ENCODE data around the gene UTS2B. TPM values are rescaled to one million over a fixed set of nuclear protein-coding genes. Genes with fewer than 3 reads are reported as not detected.

The UTS2B gene
- total and polyA plus RNA-seq, 2 of the 13 experiments (the other 11 are each of a cell fraction or from before 2014, with no cell fraction given), result 0.03 to 0.46 TPM

DNA sequence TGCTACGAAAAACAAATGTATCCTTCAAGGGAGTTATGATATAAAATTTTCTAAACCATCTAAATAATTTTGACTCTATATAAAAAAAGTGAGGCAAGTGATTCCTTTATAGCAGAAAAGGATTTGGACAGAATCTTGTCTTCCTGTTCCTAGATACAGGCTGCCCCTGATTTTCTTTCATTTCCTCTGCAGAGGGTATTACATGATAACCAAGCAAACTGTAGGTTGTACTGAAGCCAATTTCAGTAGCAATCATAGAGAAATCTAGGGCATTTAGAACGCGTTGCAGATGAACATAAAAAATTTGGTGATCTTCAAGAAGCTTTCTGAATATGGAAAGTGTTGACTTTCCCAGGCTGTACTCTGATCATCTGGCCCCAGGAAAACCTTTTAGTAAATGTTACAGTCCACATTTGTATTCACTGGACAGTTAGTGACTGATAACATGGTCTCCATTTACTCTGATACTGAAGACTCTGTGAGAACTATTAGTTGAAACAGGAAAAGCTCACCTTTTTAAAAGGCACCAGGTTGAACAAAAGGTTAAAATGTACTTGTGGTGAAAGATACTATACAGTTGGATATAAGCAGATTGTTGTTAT is 9.1 kb upstream of the UTS2B start:
- TF ChIP-seq ZNF326 (CRISPR knock-in tag; IDR thresholded peaks at IDR 0.05; ENCODE audit: borderline replicate concordance) (no peak), PAWR (CRISPR knock-in tag; IDR thresholded peaks at IDR 0.05; ENCODE audit: borderline replicate concordance) (no peak), GABPA (IDR thresholded peaks at IDR 0.05; ENCODE audit: low read depth, low read length) (no peak), GABPA (CRISPR knock-in tag; IDR thresholded peaks at IDR 0.05; ENCODE audit: low read depth) (no peak), RORA (CRISPR knock-in tag; IDR thresholded peaks at IDR 0.05) (no peak), ZNF431 (CRISPR knock-in tag; IDR thresholded peaks at IDR 0.05; ENCODE audit: borderline replicate concordance, low read depth) (no peak), NR0B2 (CRISPR knock-in tag; IDR thresholded peaks at IDR 0.05) (no peak), SNAPC5 (CRISPR knock-in tag; IDR thresholded peaks at IDR 0.05; ENCODE audit: borderline replicate concordance) (no peak), SP140L (CRISPR knock-in tag; IDR thresholded peaks at IDR 0.05; ENCODE audit: borderline replicate concordance) (no peak), ISL2 (CRISPR knock-in tag; IDR thresholded peaks at IDR 0.05) (no peak), STAT6 (CRISPR knock-in tag; IDR thresholded peaks at IDR 0.05; ENCODE audit: borderline replicate concordance) (no peak), ZNF546 (CRISPR knock-in tag; conservative IDR thresholded peaks at IDR 0.05) (no peak)
- TF ChIP-seq, protein P1, sequence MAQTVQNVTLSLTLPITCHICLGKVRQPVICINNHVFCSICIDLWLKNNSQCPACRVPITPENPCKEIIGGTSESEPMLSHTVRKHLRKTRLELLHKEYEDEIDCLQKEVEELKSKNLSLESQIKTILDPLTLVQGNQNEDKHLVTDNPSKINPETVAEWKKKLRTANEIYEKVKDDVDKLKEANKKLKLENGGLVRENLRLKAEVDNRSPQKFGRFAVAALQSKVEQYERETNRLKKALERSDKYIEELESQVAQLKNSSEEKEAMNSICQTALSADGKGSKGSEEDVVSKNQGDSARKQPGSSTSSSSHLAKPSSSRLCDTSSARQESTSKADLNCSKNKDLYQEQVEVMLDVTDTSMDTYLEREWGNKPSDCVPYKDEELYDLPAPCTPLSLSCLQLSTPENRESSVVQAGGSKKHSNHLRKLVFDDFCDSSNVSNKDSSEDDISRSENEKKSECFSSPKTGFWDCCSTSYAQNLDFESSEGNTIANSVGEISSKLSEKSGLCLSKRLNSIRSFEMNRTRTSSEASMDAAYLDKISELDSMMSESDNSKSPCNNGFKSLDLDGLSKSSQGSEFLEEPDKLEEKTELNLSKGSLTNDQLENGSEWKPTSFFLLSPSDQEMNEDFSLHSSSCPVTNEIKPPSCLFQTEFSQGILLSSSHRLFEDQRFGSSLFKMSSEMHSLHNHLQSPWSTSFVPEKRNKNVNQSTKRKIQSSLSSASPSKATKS (CRISPR knock-in tag; IDR thresholded peaks at IDR 0.05), result no peak
- TF ChIP-seq, protein P2, sequence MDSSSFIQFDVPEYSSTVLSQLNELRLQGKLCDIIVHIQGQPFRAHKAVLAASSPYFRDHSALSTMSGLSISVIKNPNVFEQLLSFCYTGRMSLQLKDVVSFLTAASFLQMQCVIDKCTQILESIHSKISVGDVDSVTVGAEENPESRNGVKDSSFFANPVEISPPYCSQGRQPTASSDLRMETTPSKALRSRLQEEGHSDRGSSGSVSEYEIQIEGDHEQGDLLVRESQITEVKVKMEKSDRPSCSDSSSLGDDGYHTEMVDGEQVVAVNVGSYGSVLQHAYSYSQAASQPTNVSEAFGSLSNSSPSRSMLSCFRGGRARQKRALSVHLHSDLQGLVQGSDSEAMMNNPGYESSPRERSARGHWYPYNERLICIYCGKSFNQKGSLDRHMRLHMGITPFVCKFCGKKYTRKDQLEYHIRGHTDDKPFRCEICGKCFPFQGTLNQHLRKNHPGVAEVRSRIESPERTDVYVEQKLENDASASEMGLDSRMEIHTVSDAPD (CRISPR knock-in tag; IDR thresholded peaks at IDR 0.05), result no peak
- TF ChIP-seq, protein P3, sequence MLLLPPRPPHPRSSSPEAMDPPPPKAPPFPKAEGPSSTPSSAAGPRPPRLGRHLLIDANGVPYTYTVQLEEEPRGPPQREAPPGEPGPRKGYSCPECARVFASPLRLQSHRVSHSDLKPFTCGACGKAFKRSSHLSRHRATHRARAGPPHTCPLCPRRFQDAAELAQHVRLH (CRISPR knock-in tag; IDR thresholded peaks at IDR 0.05; ENCODE audit: borderline replicate concordance, low read depth), result no peak
- H2AFZ ChIP-seq (ENCODE audit: low read length), result no peak overlapping the region
- no peak for DNase-seq (ENCODE audit: low spot score)
- peaks cover 94% of the 10 kb centered on the region for H3K4me1 ChIP-seq (ENCODE audit: insufficient read depth, low read length)
- H3K27ac ChIP-seq (ENCODE audit: extremely low read length, insufficient read depth, low read length), result peak overlapping the region; percentile 26
- in situ Hi-C loops (cut with HindIII; ENCODE audit: extremely low pct_ligation_motif_present, low pct_unique_long_range_greater_than_20kb), result no loop called here
- H3K9ac ChIP-seq (ENCODE audit: insufficient read depth, low read depth, low read length), result no peak overlapping the region
- no peak for FAIRE-seq
- intact Hi-C loops (cut with micrococcal nuclease; ENCODE audit: unreplicated experiment), result loop anchor here (2.0 to 5.0 kb wide), 2 partner anchors 13 to 33 kb away; no protein-coding TSS in a partner anchor
- no peaks in the 10 kb centered on the region; a peak in 1 of 5 replicates for H3K36me3 ChIP-seq (replicated peaks in 1 of 2; ENCODE audit: control insufficient read depth in 1 of 2, insufficient read depth in 2 of 2, low read length in 2 of 2)
- H3K79me2 ChIP-seq (ENCODE audit: insufficient read depth, low read length), result peaks cover 99% of the 10 kb centered on the region
- H3K27me3 ChIP-seq (ENCODE audit: control insufficient read depth in 1 of 2, insufficient read depth in 2 of 2, low read length in 2 of 2), result no peaks in the 10 kb centered on the region
- WGBS (ENCODE audit: low lambda C conversion rate), result 90% methylated on average over 3 of the region's 3 CpGs
- POLR2A ChIA-PET, result no interaction called here
- peak; percentile 72; the same call in 2 of the 3 replicates for ATAC-seq
- no peaks in the 10 kb centered on the region for H3K9me3 ChIP-seq (ENCODE audit: low read length)
- peak overlapping the region; percentile 11 for H3K4me2 ChIP-seq (ENCODE audit: low read depth, low read length)
- no TSS peak for BruUV-seq (replicated peaks)
- no peak overlapping the region for H3K4me3 ChIP-seq (replicated peaks in 1 of 3; ENCODE audit: insufficient read depth in 1 of 3, low read depth in 2 of 3, low read length in 3 of 3)
- CTCF ChIA-PET (ENCODE audit: low intra/inter-chr PET ratio, low total read pairs), result no interaction called here
- H4K20me1 ChIP-seq (ENCODE audit: insufficient read depth, low read length), result peaks cover 50% of the 10 kb centered on the region
